C4-2B (cell line): ENCODE data around the gene BHLHE40.

Experiments used
- CTCF ChIP-seq: fragments of 450-650 bp; conservative IDR thresholded peaks from 2 replicates; pipeline ENCODE4 v1.5.1; 2017; ENCODE audit warnings: mild to moderate bottlenecking
- ZFX ChIP-seq: fragments of 450-650 bp; IDR thresholded peaks from 2 replicates; pipeline ENCODE4 v1.6.1; 2017

- TF ChIP-seq CTCF: no peak
- no peak for TF ChIP-seq ZFX
Measured at GRCh38 chr3:5022187-5022965, 43.1 kb downstream of the BHLHE40 start.
